Gastrocnemius medialis (tissue), 4 donors: Measurements from ENCODE around the gene BEND3.

Source experiments
- CTCF ChIP-seq, 5 experiments: fragments of 450-650 bp in 3 of 5; fragments of 200-600 bp in 2 of 5; sonication (generic) in 2 of 5; IDR thresholded peaks in 4 of 5; conservative IDR thresholded peaks in 1 of 5; 1 replicate in 4 of 5; 2 replicates in 1 of 5; pipeline ENCODE4 v1.5.1; 2016 to 2019; ENCODE audit warnings: antibody characterized with exemption in 5 of 5, mild to moderate bottlenecking in 3 of 5, moderate library complexity in 3 of 5
- POLR2A ChIP-seq, 2 donors: fragments of 450-650 bp; IDR thresholded peaks; one replicate each; pipeline ENCODE4 v1.6.1; 2017; ENCODE audit warnings: antibody characterized with exemption in 2 of 2, mild to moderate bottlenecking in 2 of 2, moderate library complexity in 2 of 2

GRCh38 chr6:107070686-107071085 is 44.6 kb downstream of the BEND3 start:
- TF ChIP-seq CTCF (IDR thresholded peaks at IDR 0.05 in 4 of 5, conservative IDR thresholded peaks at IDR 0.05 in 1 of 5) (no peak), POLR2A (IDR thresholded peaks at IDR 0.05) (no peak)
